OCI-LY3 (cell line): ENCODE results near the gene MBD3L2.
"Not testable (repeated sequence)": the region's sequence is repeated elsewhere in the genome, so short reads cannot be mapped to it uniquely, and the experiment has no call there.

Source experiments
- CTCF ChIP-seq: fragments of 200-600, 300-600 bp; sonication (generic); IDR thresholded peaks from 2 replicates; pipeline ENCODE4 v1.5.1; 2014; ENCODE audit warnings: antibody characterized with exemption, low read length, low read depth
- EZH2phosphoT487 ChIP-seq: fragments of 200-600 bp; shearing (Covaris generic); IDR thresholded peaks from 2 replicates; pipeline ENCODE4 v1.6.1; 2018; ENCODE audit warnings: antibody characterized with exemption, mixed run types, low read depth

- not testable (repeated sequence) for TF ChIP-seq CTCF, EZH2phosphoT487
Observed at GRCh38 chr19:7049021-7049420, at the start of gene MBD3L2.
